ENCODE results near the gene EVI5L.
"Not testable (repeated sequence)": the region's sequence is repeated elsewhere in the genome, so short reads cannot be mapped to it uniquely, and the experiment has no call there.

The EVI5L gene

GRCh38 chr19:7874076-7874896, 44.3 kb downstream of the EVI5L start, which contains the start of gene PRR36:
Gene PRR36, minus strand, starts transcription at chr19:7874390. Its CDS starts 701 bp downstream, at chr19:7873689.
- DNase-seq, result no peak

- DNase-seq, result no peak
Measured at GRCh38 chr19:7874897-7875273, 44.9 kb downstream of the EVI5L start.

- no peak for DNase-seq
Measured at GRCh38 chr19:7877249-7877836, 47.3 kb downstream of the EVI5L start.

GRCh38 chr19:7879111-7879807, 49.2 kb downstream of the EVI5L start:
- DNase-seq, result no peak

- no peak for DNase-seq
Measured at GRCh38 chr19:7879836-7880235, 49.8 kb downstream of the EVI5L start.

- DNase-seq, result no peak
Measured at GRCh38 chr19:7881910-7882309, 51.9 kb downstream of the EVI5L start.

GRCh38 chr19:7883105-7883504, 53.1 kb downstream of the EVI5L start:
- no peak for DNase-seq

GRCh38 chr19:7883796-7884570, 54.0 kb downstream of the EVI5L start:
- DNase-seq, result no peak

- no peak for DNase-seq
Measured at GRCh38 chr19:7885818-7886217, 55.8 kb downstream of the EVI5L start.

GRCh38 chr19:7887408-7888144, 57.6 kb downstream of the EVI5L start:
- DNase-seq, result no peak

GRCh38 chr19:7888145-7888825, 58.3 kb downstream of the EVI5L start, which contains the start of gene LRRC8E:
Gene LRRC8E, plus strand, starts transcription at chr19:7888510. Its CDS starts 7,094 bp downstream, at chr19:7895604.
- DNase-seq, result peak; percentile 68

- DNase-seq, result no peak
Measured at GRCh38 chr19:7888826-7889217, 58.8 kb downstream of the EVI5L start.

- not testable (repeated sequence) for DNase-seq
Measured at GRCh38 chr19:7893362-7894101, 63.5 kb downstream of the EVI5L start.

- DNase-seq, result no peak
Measured at GRCh38 chr19:7894612-7895309, 64.7 kb downstream of the EVI5L start.

GRCh38 chr19:7895565-7895964, 65.5 kb downstream of the EVI5L start:
- no peak for DNase-seq

GRCh38 chr19:7897292-7897691, 67.3 kb downstream of the EVI5L start:
- DNase-seq, result no peak

GRCh38 chr19:7898967-7899366, 68.9 kb downstream of the EVI5L start:
- DNase-seq, result no peak

GRCh38 chr19:7899751-7900378, 69.8 kb downstream of the EVI5L start:
- DNase-seq, result no peak

GRCh38 chr19:7900401-7900870, 70.4 kb downstream of the EVI5L start:
- DNase-seq, result no peak

- DNase-seq, result no peak
Measured at GRCh38 chr19:7900931-7901330, 70.9 kb downstream of the EVI5L start.

Data from stimulated activated CD8-positive, alpha-beta memory T cell treated with anti-CD3 and anti-CD28 coated beads, Interleukin-4, amount 100 ng/mL, for 48 hours (primary cell).